Measurements from ENCODE around the gene ASTN2. TPM values are rescaled to one million over a fixed set of nuclear protein-coding genes. Genes with fewer than 3 reads are reported as not detected.

Gene ASTN2
- total and polyA plus RNA-seq, 2 donors (not counting 3 experiments of a cell fraction or from before 2014, with no cell fraction given) = 1.0 to 1.9 TPM

- DNase-seq (ENCODE audit: low read depth, low spot score) (no peak), FAIRE-seq (no peak)
- Histone ChIP-seq H3K27ac (ENCODE audit: insufficient read depth, low read depth, low read length) (no peak overlapping the region), H3K4me2 (ENCODE audit: insufficient read depth, low read length) (no peak overlapping the region), H3K4me1 (ENCODE audit: control insufficient read depth, extremely low read depth, insufficient read depth, low read length) (no peaks in the 10 kb centered on the region), H3K27me3 (ENCODE audit: control insufficient read depth in 2 of 2, insufficient read depth in 2 of 2, low read length in 2 of 2) (no peaks in the 10 kb centered on the region), H3K9me3 (replicated peaks; ENCODE audit: control insufficient read depth, insufficient read depth, low read length) (no peaks in the 10 kb centered on the region), H3K9me1 (replicated peaks; ENCODE audit: control insufficient read depth, extremely low read depth, insufficient read depth, low read length) (no peaks in the 10 kb centered on the region), H3K36me3 (ENCODE audit: control insufficient read depth in 2 of 2, extremely low read depth in 1 of 2, insufficient read depth in 2 of 2, low read length in 2 of 2) (peaks cover 9 to 24% of the 10 kb centered on the region in 2 experiments), H4K20me1 (replicated peaks; ENCODE audit: control insufficient read depth, extremely low read depth, insufficient read depth, low read length) (peaks cover 2% of the 10 kb centered on the region), H3K9ac (replicated peaks; ENCODE audit: extremely low read depth, insufficient read depth, low read length) (no peak overlapping the region), H2AFZ (ENCODE audit: low read depth, low read length) (no peak overlapping the region), H3K4me3 (replicated peaks in 1 of 3; ENCODE audit: insufficient read depth in 1 of 3, low read depth in 1 of 3, low read length in 3 of 3) (no peak overlapping the region), H3K79me2 (ENCODE audit: control insufficient read depth, insufficient read depth, low read length) (peaks cover 13% of the 10 kb centered on the region)
- TF ChIP-seq POLR2AphosphoS5 (IDR thresholded peaks at IDR 0.05; ENCODE audit: insufficient read depth, low read depth, low read length) = no peak
- TF ChIP-seq, protein P1, sequence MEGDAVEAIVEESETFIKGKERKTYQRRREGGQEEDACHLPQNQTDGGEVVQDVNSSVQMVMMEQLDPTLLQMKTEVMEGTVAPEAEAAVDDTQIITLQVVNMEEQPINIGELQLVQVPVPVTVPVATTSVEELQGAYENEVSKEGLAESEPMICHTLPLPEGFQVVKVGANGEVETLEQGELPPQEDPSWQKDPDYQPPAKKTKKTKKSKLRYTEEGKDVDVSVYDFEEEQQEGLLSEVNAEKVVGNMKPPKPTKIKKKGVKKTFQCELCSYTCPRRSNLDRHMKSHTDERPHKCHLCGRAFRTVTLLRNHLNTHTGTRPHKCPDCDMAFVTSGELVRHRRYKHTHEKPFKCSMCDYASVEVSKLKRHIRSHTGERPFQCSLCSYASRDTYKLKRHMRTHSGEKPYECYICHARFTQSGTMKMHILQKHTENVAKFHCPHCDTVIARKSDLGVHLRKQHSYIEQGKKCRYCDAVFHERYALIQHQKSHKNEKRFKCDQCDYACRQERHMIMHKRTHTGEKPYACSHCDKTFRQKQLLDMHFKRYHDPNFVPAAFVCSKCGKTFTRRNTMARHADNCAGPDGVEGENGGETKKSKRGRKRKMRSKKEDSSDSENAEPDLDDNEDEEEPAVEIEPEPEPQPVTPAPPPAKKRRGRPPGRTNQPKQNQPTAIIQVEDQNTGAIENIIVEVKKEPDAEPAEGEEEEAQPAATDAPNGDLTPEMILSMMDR (IDR thresholded peaks at IDR 0.05; ENCODE audit: extremely low read depth in 1 of 2, insufficient read depth in 1 of 2, low read depth in 1 of 2, low read length in 2 of 2) = no peak
- no peak for TF ChIP-seq MYC (IDR thresholded peaks at IDR 0.05; ENCODE audit: low read depth, low read length)
- no peak for TF ChIP-seq FOS (IDR thresholded peaks at IDR 0.05; ENCODE audit: borderline replicate concordance, insufficient read depth, low read length)
- TF ChIP-seq EZH2 (IDR thresholded peaks at IDR 0.05; ENCODE audit: borderline replicate concordance, low read depth, low read length, severe bottlenecking) = no peak
- TF ChIP-seq GATA2 (IDR thresholded peaks at IDR 0.05; ENCODE audit: insufficient read depth, insufficient read length, low read depth, low read length) = no peak
- no peak for TF ChIP-seq POLR2A (IDR thresholded peaks at IDR 0.05; ENCODE audit: low read depth, low read length)
- no peak for TF ChIP-seq MAX (IDR thresholded peaks at IDR 0.05; ENCODE audit: insufficient read depth, insufficient read length)
- no peak for TF ChIP-seq JUN (IDR thresholded peaks at IDR 0.05; ENCODE audit: borderline replicate concordance, insufficient read depth, insufficient read length, low read depth)
- POLR2A ChIA-PET = no interaction called here
- intact Hi-C loops (cut with micrococcal nuclease) = no loop called here
- dilution Hi-C loops (cut with MboI; ENCODE audit: extremely low pct_ligation_motif_present, low sequenced_read_pairs) = no loop called here
- no TSS peak for BruUV-seq (replicated peaks)
- CTCF ChIA-PET = interaction anchor here (1.2 kb wide), 1 partner anchor 37 kb away, joined by 3 read pairs; no protein-coding TSS in a partner anchor
Measured at GRCh38 chr9:116700279-116700678, 714.6 kb downstream of the ASTN2 start.

Data from endothelial cell of umbilical vein (primary cell).